Ishikawa (cell line): ENCODE results near the gene MOAP1.

ENCODE experiments used
- CREB1 ChIP-seq: IDR thresholded peaks from 2 replicates; pipeline ENCODE4 v1.6.1; 2012; ENCODE audit warnings: low read depth
- EP300 ChIP-seq: IDR thresholded peaks from 2 replicates; pipeline ENCODE4 v1.6.1; 2012; ENCODE audit warnings: borderline replicate concordance
- MAX ChIP-seq: IDR thresholded peaks from 2 replicates; pipeline ENCODE4 v1.6.1; 2012
- NFIC ChIP-seq: IDR thresholded peaks from 2 replicates; pipeline ENCODE4 v1.6.1; 2012
- RAD21 ChIP-seq: IDR thresholded peaks from 2 replicates; pipeline ENCODE4 v1.6.1; 2012; ENCODE audit warnings: low read depth
- REST ChIP-seq: IDR thresholded peaks from 2 replicates; pipeline ENCODE4 v1.6.1; 2012; ENCODE audit warnings: low read depth, mild to moderate bottlenecking
- TAF1 ChIP-seq: IDR thresholded peaks from 2 replicates; pipeline ENCODE4 v1.6.1; 2012; ENCODE audit warnings: low read depth, mild to moderate bottlenecking
- TCF12 ChIP-seq: IDR thresholded peaks from 2 replicates; pipeline ENCODE4 v1.6.1; 2012; ENCODE audit warnings: low read depth
- TEAD4 ChIP-seq: IDR thresholded peaks from 2 replicates; pipeline ENCODE4 v1.6.1; 2012
- USF1 ChIP-seq: IDR thresholded peaks from 2 replicates; pipeline ENCODE4 v1.6.1; 2012
- YY1 ChIP-seq: IDR thresholded peaks from 2 replicates; pipeline ENCODE4 v1.6.1; 2012; ENCODE audit warnings: low read depth

GRCh38 chr14:93148979-93149378, 35.7 kb downstream of the MOAP1 start:
- no peak for TF ChIP-seq NFIC
- TF ChIP-seq EP300, result no peak
- no peak for TF ChIP-seq RAD21
- TF ChIP-seq TCF12, result no peak
- no peak for TF ChIP-seq REST
- TF ChIP-seq YY1, result no peak
- no peak for TF ChIP-seq TEAD4
- no peak for TF ChIP-seq MAX
- TF ChIP-seq USF1, result no peak
- TF ChIP-seq TAF1, result no peak
- TF ChIP-seq CREB1, result no peak
